Activated T-cell treated with anti-CD3 and anti-CD28 coated beads for 24 hours (primary cell): ENCODE measurements around the gene ZNF280C.

ENCODE experiments used
- DNase-seq: peaks from one replicate; pipeline ENCODE4 v3.0.0-alpha.2; 2020; ENCODE audit warnings: low read depth

Gene ZNF280C

DNA sequence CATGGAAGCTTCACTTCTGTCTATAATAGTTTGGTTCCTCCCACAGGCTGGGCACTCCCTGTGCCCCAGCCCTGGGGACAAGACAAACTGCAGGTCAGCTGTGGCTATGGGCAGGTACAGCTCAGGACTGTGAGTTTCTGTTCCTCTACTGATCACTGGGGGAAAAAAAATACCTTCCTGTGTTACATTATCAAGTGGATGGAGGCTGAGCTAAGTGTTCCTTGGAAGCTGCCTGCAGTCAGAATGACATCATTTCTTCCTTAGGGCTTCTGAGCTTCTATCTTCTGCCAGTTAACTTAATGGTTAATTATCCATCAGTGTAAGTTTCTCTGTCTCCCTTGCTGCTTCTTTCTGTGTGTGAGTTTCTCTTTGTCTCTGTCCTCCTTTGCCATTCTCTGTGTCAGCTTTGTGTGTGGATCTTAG, 92.3 kb downstream of the ZNF280C start:
- DNase-seq, result no peak

DNA sequence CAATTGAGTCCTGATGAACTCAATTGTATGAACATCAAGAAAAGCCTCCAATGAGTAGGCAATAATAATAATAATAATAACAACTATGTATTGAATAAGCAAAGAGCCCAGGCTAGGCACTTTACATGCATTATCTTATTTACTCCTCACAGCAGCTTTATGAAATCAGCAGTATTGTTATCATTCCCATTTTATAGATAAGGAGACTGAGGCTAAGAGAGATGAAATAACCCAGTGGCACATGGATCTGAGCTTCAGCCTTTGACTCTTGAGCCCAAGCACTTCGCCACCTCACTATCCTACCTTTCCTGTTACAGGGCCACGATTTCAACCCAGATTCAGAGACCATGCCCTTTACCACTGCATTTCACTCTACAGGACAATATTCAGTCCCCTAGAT, 93.8 kb downstream of the ZNF280C start:
- DNase-seq, result no peak

DNA sequence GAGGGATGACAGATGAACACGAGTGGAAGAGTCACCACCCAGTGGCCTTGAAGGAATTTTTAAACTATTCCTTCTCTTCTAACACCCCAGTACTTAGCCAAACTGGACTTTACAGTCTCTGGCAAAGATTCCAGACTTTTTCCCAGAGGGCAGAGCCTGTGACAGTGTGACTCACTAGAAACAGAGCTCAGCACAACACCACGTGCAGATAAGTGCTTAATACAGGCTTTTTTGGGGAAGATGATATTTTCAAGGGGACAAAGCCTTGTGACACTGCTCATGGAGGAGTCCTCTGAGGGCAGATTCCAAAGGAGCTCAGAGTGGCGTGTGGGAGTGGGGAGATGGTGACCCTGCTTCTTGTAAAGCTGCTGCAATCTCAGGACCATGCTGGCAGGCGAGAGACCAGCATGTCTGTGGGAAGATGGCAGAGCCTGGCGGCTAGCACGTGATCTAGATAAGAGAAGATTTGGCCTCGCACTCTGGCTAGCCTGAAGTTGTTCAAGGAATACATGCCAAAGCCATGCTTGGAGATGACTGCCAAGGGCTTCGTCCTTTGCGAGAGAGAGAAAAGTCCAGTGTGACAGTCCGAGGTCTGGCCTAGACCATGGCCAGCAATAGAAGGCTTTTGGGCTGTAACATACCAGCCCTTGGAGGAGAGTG, 94.5 kb downstream of the ZNF280C start:
- DNase-seq, result no peak

DNA sequence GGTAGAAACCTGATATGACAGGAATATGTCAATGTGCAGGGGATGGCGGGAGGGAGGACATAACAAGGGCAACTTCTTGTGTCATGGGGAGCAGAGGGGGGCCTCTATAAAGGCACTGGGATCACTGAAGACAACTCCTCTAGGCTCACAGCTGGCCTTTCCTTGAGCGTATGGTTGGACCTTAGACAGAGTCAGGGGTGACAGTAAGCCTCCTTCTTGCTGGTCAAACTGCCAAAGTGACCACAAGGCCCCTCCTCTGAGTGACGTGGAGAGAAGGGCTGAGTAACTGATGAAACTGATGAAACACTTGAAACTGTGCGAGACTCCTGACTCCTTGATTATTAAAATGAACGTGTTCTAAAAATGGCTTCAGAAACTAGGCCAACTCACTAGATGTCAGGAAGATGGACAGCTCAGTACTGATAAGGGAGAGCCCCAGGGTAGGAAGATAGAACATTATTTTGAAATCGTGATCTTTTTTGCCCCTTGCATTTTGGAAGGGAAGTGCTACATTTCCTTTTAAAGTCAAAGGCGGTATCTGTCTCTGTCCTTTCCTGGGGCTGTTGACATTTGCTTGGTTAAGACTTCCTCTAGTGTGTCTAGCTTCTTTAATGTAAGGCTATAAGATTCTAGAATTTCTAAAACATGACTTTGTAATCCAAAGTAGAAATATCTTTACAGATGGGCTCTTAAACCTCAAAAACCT, 95.4 kb downstream of the ZNF280C start:
- DNase-seq, result no peak

DNA sequence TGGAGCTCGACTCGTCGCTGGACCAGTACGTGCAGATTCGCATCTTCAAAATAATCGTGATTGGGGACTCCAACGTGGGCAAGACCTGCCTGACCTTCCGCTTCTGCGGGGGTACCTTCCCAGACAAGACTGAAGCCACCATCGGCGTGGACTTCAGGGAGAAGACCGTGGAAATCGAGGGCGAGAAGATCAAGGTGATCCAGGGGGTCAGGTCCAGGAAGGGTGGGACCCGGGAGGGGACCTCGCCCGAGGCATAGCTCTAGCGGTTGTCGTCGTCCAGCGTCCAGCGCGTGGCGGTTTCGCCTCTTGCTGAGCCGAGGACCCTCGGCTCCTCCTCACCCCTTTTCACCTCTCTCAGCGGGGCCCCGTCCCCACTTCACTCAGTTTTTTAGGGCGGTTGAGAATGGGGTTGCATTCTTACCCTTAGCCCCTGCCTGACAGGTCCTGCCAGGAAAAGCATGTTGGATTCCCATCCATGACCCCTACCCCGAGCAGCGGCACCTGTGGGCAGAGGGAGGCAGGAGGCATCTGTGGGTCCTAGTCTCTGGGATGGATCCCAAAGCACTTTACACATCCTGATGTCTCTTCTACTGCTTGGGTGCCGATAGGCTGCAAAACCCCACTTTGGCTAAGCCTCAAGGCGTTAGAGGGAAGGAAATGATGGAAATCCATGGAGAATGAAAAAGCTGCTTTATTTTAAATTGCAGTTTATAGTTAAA, 96.4 kb downstream of the ZNF280C start:
- no peak for DNase-seq

DNA sequence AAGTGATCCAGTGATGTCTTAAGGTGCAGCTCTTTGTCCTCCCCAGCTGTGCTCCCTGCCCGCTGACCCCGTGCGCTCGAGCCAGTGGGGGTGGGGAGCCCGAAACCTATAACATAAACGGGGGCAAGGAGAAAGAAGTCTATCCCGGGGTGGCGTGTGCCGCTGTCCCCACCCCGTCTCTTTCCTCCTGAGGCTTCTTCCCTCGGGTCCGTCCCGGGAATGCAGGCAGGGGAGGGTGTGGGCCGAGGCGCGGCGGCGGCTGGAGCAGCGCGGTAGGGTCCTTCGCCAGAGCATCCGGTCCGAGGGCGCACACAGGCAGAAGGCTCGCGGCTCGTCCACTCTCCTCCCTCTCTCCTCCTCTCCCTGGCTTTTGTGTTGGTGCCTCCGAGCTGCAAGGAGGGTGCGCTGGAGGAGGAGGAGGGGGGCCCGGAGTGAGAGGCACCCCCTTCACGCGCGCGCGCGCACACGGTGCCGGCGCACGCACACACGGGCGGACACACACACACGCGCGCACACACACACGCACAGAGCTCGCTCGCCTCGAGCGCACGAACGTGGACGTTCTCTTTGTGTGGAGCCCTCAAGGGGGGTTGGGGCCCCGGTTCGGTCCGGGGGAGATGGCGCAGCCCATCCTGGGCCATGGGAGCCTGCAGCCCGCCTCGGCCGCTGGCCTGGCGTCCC, 97.1 kb downstream of the ZNF280C start, which contains the start of gene RAB33A:
RAB33A (plus strand) TSS at position 517 of the 681 bp plus-strand sequence; CDS start at position 618, 101 bp downstream.
- no peak for DNase-seq

DNA sequence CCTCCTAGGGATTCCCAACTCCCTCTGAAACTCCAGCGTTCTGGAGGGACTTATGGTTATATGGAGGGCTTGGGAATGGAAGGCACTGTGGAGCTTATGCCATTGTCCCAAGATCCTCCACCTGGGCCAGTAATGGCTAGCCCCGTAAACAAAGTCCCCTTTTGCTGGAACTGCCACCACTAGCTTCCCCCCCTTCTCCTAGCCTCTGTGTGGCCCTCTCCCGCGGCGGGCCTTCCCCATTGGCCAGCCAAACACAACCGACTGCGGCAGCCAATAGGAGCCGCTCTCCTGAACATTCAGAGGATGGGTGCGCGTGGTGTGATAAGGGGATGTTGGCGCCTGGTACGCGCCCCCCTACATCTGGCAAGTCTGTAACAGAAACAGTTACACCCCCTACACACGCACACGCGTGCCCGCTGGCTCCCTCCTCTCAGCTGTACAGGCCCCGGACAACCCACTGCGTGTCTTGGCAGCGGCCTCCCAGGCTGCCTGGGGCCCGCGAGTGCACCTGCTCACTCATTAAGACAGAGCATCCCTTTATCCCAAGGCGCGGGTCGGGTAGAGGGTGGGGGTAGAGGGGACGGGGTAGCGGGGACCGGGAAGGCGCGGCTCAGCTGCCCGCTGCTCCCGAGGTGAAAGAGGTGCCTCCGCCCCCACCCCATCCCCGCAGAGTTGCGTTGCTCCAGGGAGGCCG, 97.8 kb downstream of the ZNF280C start:
- peak; percentile 41 for DNase-seq

DNA sequence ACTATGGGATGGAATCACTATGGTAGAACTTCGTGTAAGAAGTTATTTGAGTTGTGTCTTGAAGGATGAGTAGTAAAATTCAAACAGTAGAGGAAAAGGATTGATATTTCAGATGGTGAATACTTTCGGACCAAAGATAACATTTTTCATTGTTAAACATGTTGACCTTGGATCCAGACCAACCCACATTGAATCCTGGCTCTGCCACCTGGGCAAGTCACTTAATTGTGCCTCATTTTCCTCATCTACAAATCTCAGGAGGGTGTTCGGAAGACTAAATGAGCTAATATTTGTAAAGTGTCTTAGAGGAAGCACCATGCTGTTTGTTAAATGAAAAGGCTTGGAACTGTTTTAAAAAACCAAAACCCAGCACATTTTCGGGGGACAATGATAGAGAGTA, 101.7 kb downstream of the ZNF280C start:
- DNase-seq, result no peak

DNA sequence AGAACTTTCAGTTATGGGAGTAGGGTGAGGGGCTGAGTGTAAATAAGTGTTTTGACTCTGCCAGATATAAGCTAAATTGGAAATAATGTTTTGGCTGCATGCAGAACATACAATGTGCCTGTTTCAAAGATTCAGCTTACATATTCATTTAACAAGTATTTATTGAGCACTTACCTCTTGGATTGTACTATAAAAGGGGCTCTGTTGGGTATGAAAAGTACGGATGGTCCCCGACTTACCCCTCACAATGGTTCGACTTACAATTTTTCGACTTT, 102.3 kb downstream of the ZNF280C start:
- DNase-seq, result no peak

DNA sequence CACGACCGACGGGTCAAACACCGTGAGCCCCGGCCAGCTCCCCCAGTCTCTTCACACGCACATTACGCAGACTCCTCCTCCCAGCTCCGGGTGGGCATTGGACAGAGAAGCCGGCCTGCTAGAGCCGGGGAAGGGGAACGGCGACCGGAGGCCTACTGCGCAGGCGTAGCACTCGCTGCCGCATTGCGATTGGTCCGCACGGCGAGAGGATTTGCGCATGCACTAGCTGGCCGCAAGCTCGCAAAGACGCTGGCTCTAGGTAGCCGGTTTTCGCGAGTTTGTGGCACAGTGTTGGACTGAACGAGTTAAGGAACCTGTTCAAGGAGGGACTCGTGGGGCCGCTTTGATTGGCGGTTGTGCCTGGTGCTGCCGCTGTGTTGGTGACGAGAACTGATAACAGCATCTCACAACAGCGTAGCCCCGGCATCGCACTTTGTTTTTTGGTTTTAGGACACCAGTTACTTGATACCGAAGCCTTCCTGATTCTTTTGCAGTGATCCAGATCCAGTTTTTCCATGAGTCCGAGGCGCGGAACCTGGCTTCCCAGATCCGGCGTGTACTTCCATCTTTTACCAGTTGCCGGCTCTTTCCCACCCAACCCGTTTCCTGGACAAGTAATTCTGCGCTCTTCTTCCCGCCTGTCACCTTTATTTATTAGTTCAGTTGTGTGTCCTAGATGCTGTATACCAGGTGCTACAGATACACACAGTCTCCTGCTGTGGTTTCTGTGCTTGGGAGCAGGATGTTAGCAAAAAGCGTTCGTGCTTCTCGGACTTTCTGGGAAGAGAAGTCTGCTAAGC, 102.8 kb downstream of the ZNF280C start, which contains the start of gene AIFM1:
AIFM1 (minus strand) TSS at position 139 of the 800 bp plus-strand sequence. CDS start 185 bp downstream, outside the sequence.
- DNase-seq, result peak; percentile 80

DNA sequence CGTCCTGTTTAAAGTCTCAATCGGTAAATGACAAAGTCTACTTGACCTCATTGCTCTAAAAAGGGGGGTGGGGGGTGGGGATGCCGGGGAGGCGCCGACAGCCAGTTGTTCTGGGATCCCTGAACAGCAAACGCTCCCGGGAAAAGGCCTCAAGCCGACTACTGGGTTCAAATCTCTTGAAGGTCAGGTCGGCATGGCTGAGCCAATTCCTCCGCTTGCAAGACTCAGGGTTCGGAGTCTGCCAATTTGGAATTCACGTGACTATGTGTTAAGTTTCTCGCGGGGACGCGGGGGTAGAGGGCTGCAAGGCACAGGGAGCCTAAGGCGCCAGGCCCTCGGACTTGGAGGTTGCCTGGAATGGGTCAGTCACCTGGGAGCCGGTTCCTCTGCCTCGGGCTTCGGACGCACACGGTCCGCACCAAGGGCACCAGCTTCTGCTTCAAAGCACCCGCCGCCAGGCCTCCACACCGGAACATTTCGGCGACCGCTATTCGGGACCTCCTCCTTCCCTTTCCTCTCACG, 103.5 kb downstream of the ZNF280C start:
- no peak for DNase-seq

DNA sequence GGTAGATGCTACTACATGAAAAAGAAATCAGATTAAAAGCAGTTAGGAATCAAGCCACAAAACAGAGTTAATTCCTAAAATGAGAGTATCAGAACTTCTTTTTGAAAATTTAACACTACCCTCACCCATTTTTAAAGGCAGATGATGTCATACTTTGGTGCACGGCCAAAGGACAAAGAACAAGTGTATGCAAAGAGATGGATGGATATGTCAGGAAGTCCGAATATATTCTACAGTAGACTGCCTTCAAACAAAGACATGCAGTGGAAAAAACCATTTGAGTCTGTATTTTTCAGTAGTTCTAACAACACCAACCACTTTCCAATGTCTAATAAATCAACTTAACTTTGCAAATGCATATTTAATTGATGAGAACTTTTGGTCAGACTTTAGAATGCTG, 105.3 kb downstream of the ZNF280C start:
- no peak for DNase-seq

DNA sequence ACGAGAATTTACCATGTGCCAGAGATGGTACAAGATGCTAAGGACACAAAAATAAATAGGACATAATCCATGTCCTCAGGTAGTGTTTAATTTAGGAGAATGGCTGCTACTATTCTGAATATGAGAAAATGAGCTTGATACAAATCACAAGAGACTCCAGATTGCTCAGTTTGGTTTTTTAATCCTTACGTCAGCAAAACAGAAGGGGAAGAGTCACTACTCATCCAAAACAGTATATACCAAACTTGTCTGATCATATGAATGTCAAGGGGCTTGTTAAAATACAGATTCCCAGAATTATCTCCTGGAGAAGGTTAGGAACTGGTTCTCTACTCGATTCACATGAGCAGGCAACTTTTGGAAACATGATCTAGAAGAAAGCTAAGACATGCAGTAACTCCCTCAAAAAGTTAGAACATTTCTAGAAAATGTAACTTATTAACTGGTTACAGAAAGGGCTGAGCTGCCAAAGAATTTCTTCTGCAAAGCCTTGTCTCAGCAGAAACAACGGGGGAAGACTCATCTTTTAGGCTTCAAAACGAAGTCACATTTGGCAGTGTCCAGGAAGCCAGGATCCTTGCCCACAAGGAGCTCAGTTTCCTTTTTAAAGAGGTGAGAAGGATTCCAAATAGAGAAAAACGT, 106.5 kb downstream of the ZNF280C start:
- no peak for DNase-seq

DNA sequence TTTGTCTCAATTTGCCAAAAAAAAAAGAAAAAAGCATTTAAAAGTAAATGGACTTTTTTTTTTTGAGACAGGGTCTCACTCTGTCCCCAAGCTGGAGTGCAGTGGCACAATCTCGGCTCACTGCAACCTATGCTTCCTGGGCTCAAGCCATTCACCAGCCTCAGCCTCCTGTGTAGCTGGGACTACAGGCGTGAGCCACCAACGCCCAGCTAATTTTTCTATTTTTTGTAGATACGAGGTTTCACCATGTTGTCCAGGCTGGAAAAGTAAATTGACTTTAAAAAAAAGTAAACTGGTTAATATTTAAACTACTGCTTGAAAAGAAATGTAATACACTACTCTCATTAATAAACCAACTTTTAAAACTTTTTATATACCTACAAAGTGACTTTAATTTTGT, 108.9 kb downstream of the ZNF280C start:
- DNase-seq, result no peak

DNA sequence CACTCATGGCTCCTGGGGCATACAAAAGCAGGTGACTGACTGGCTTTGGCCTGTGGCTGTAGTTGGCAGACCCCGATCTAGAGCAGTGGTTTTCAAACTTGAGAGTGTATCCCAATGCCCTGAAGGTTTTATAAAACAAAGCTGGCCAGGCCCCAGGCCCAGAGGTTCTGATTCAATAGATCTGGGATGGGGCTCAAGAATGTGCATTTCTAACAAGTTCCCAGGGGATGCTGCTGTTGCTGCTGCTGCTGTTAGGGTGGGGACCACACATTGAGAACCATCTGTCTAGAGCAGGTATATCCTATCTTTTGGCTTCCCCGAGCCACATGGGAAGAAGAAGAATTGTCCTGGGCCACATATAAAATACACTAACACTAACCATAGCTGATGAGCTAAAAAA, 110.4 kb downstream of the ZNF280C start:
- no peak for DNase-seq

DNA sequence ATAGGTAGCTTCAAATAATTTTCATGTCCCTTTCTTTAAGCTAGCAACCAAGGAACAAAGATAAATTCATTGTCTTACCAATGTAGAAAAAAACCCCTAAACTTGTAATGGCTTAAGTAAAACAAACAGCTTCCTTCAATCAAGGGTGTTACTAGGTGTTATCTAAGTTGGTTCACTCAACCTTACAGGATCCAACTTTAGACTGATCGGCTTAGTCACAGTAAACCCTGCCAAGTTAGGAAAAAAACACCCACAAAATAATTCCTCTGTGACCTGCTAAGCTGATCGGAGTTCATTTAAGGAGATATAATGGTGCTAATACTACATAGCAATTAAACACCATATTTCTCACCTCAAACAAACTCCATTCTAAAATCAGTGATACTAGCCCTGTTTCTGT, 113.1 kb downstream of the ZNF280C start:
- DNase-seq, result no peak
